K562 (cell line): ENCODE measurements around the gene LAMA1. TPM values are rescaled to one million over a fixed set of nuclear protein-coding genes. Genes with fewer than 3 reads are reported as not detected.

Experiments
- GABPB1 ChIP-seq: sonication (generic); formaldehyde crosslinking; IDR thresholded peaks from 2 replicates; pipeline ENCODE4 v1.8.0; 2022; ENCODE audit warnings: mild to moderate bottlenecking, missing genetic modification reagents
- HDAC6 ChIP-seq: IDR thresholded peaks from 2 replicates; pipeline ENCODE4 v1.6.1; 2012; ENCODE audit warnings: low read depth, mild to moderate bottlenecking, control low read depth, inconsistent platforms, low read length, moderate library complexity
- HEY1 ChIP-seq: fragments of 250-450 bp; sonication (Bioruptor Pico); IDR thresholded peaks from 2 replicates; pipeline ENCODE4 v1.5.0; 2020; ENCODE audit warnings: mild to moderate bottlenecking, moderate library complexity, borderline replicate concordance
- L3MBTL2 ChIP-seq: fragments of 450-650 bp; IDR thresholded peaks from 2 replicates; pipeline ENCODE4 v1.6.1; 2016; ENCODE audit warnings: mild to moderate bottlenecking, moderate library complexity
- LARP7 ChIP-seq: fragments of 450-650 bp; IDR thresholded peaks from 2 replicates; pipeline ENCODE4 v1.6.1; 2016
- NCOA2 ChIP-seq, 2 experiments: fragments of 450-650 bp; IDR thresholded peaks; 2 replicates each; pipeline ENCODE4 v1.6.1; 2018; ENCODE audit warnings: mild to moderate bottlenecking in 2 of 2, moderate library complexity in 1 of 2; ENCODE audit not compliant: partially characterized antibody in 2 of 2
- PURB ChIP-seq: sonication (generic); formaldehyde crosslinking; IDR thresholded peaks from 2 replicates; pipeline ENCODE4 v1.9.0; 2021; ENCODE audit warnings: low read depth, mild to moderate bottlenecking, missing genetic modification reagents
- RBBP5 ChIP-seq: fragments of 200-600 bp; sonication (generic); IDR thresholded peaks from 2 replicates; pipeline ENCODE4 v1.6.1; 2012; ENCODE audit warnings: borderline replicate concordance, mild to moderate bottlenecking, low read length, control low read depth, inconsistent platforms; ENCODE audit not compliant: insufficient read depth, poor library complexity, severe bottlenecking
- RBM14 ChIP-seq: fragments of 200-400 bp; formaldehyde crosslinking; IDR thresholded peaks from 2 replicates; pipeline ENCODE4 v1.6.1; 2018; ENCODE audit warnings: low read depth, mild to moderate bottlenecking, low read length, moderate library complexity, borderline replicate concordance; ENCODE audit not compliant: insufficient read depth
- TEAD4 ChIP-seq, 2 experiments: sonication (generic) in 1 of 2; formaldehyde crosslinking in 1 of 2; IDR thresholded peaks; 2 replicates each; pipeline versions ENCODE4 v1.6.1 to v1.8.0; 2012 to 2022; ENCODE audit warnings: borderline replicate concordance in 1 of 2, inconsistent platforms in 1 of 2, low read length in 1 of 2, mild to moderate bottlenecking in 1 of 2, missing genetic modification reagents in 1 of 2
- TFE3 ChIP-seq: fragments of 450-650 bp; formaldehyde crosslinking; IDR thresholded peaks from 2 replicates; pipeline ENCODE4 v1.4.0; 2020; ENCODE audit warnings: mild to moderate bottlenecking, mixed read lengths
- ZBTB49 ChIP-seq: sonication (generic); formaldehyde crosslinking; IDR thresholded peaks from 2 replicates; pipeline ENCODE4 v1.8.0; 2022; ENCODE audit warnings: missing genetic modification reagents, mild to moderate bottlenecking, borderline replicate concordance
- ZKSCAN3 ChIP-seq: fragments of 250-450 bp; sonication (Bioruptor Pico); IDR thresholded peaks from 2 replicates; pipeline ENCODE4 v1.4.0; 2020
- ZMIZ1 ChIP-seq, 2 experiments: fragments of 150-350 bp in 1 of 2; IDR thresholded peaks; 2 replicates each; pipeline ENCODE4 v1.6.1; 2012 to 2016; ENCODE audit warnings: low read depth in 2 of 2, low read length in 2 of 2, mild to moderate bottlenecking in 1 of 2, moderate library complexity in 1 of 2
- ZNF12 ChIP-seq: sonication (generic); formaldehyde crosslinking; IDR thresholded peaks from 2 replicates; pipeline ENCODE4 v1.4.0; 2020; ENCODE audit warnings: mild to moderate bottlenecking, missing genetic modification reagents
- ZNF395 ChIP-seq: fragments of 200-800 bp; sonication (Bioruptor generic); IDR thresholded peaks from 2 replicates; pipeline ENCODE4 v1.6.1; 2017; ENCODE audit warnings: missing genetic modification characterization, missing compliant biosample characterization
- ZNF551 ChIP-seq: fragments of 250-450 bp; sonication (Bioruptor Pico); IDR thresholded peaks from 2 replicates; pipeline ENCODE4 v1.5.0; 2021; ENCODE audit warnings: mild to moderate bottlenecking, moderate library complexity
- polyA plus RNA-seq, 8 experiments: library from polyadenylated mRNA; depleted of rRNA in 4 of 8; stranded (reverse) in 5 of 8; unstranded in 3 of 8; fragments of >200 nt; fragmentation: Nextera tagmentation in 2 of 8; fragmentation: Illumina TruSeq in 1 of 8; extraction: Ambion mirVana in 2 of 8; extraction: Trizol in 1 of 8; gene quantifications; 2 replicates each; pipeline versions ENCODE4 v1.2.1 to v1.2.3, GENCODE V29; 2011 to 2014; ENCODE audit warnings: inconsistent platforms in 1 of 8, missing spikeins in 1 of 8
- total RNA-seq, 7 experiments: library from RNA; depleted of rRNA in 6 of 7; stranded (reverse); fragments of >200 nt in 6 of 7; fragmentation: Illumina TruSeq in 2 of 7; extraction: Trizol in 2 of 7; gene quantifications; 2 replicates each; pipeline versions ENCODE4 v1.2.1 to v1.2.3, GENCODE V29; 2011 to 2021; ENCODE audit warnings: low replicate concordance in 1 of 7

LAMA1 gene
- total and polyA plus RNA-seq, 9 of the 15 experiments (the other 6 are each of a cell fraction or from before 2014, with no cell fraction given) = 0.04 TPM; not detected in 8

GRCh38 chr18:6920099-6920955 is 197.3 kb downstream of the LAMA1 start (continued):
- TF ChIP-seq TEAD4 (IDR thresholded peaks at IDR 0.05; ENCODE audit: low read length) = no peak
- TF ChIP-seq TEAD4 (CRISPR knock-in tag; IDR thresholded peaks at IDR 0.05; ENCODE audit: borderline replicate concordance) = no peak
- no peak for TF ChIP-seq NCOA2 (IDR thresholded peaks at IDR 0.05; ENCODE audit: partially characterized antibody in 2 of 2)
- no peak for TF ChIP-seq ZBTB49
- TF ChIP-seq ZNF12 (CRISPR knock-in tag) = no peak
- TF ChIP-seq HEY1 = no peak
- no peak for TF ChIP-seq GABPB1 (CRISPR knock-in tag)
- no peak for TF ChIP-seq L3MBTL2
- TF ChIP-seq ZNF395 (CRISPR knock-in tag) = no peak
- TF ChIP-seq ZNF551 (CRISPR knock-in tag) = no peak
- TF ChIP-seq LARP7 = peak; percentile 92
- TF ChIP-seq RBM14 = no peak
- no peak for TF ChIP-seq PURB (CRISPR knock-in tag)
- no peak for TF ChIP-seq TFE3 (CRISPR knock-in tag)
- no peak for TF ChIP-seq HDAC6
- no peak for TF ChIP-seq RBBP5
- no peak for TF ChIP-seq ZKSCAN3 (CRISPR knock-in tag)
- TF ChIP-seq ZMIZ1 (IDR thresholded peaks at IDR 0.05; ENCODE audit: low read depth in 2 of 2, low read length in 2 of 2) = no peak
